Activated CD4-positive, alpha-beta T cell treated with anti-CD3 and anti-CD28 coated beads for 36 hours (primary cell): ENCODE measurements around the gene INAFM2. TPM values are rescaled to one million over a fixed set of nuclear protein-coding genes. Genes with fewer than 3 reads are reported as not detected.

Experiments
- ATAC-seq: fragments of 200-7000 bp; cut with Tn5 transposase; one replicate; pipeline ENCODE4 v1.10.0; 2021; ENCODE audit warnings: mild to moderate bottlenecking, moderate library complexity
- CTCF ChIA-PET: fragments of 350-600 bp; sonication (Branson Sonifier 250); formaldehyde crosslinking; loops from one replicate; lab custom pipeline; 2021; ENCODE audit warnings: antibody characterized with exemption; lab: Charles Lee
- POLR2A ChIA-PET: fragments of 350-600 bp; sonication (Branson Sonifier 250); formaldehyde crosslinking; loops from one replicate; lab custom pipeline; 2021; ENCODE audit warnings: antibody characterized with exemption, inconsistent platforms; lab: Charles Lee
- DNase-seq: peaks from one replicate; pipeline ENCODE4 v3.0.0-alpha.2; 2020
- H3K27ac Mint-ChIP-seq: one replicate; pipeline ENCODE4 v1.8.0; 2021; ENCODE audit warnings: mixed read lengths
- H3K27me3 Mint-ChIP-seq: one replicate; pipeline ENCODE4 v1.8.0; 2021; ENCODE audit warnings: mixed read lengths
- H3K36me3 Mint-ChIP-seq: one replicate; pipeline ENCODE4 v1.8.0; 2021; ENCODE audit warnings: low read depth, mixed read lengths
- H3K4me1 Mint-ChIP-seq: one replicate; pipeline ENCODE4 v1.8.0; 2021; ENCODE audit warnings: mixed read lengths
- H3K4me3 Mint-ChIP-seq: one replicate; pipeline ENCODE4 v1.8.0; 2021; ENCODE audit warnings: mild to moderate bottlenecking, moderate library complexity, mixed read lengths
- H3K9me3 Mint-ChIP-seq: one replicate; pipeline ENCODE4 v1.8.0; 2021; ENCODE audit warnings: low read depth, mixed read lengths
- intact Hi-C, 2 experiments: fragments of 100-400 bp; cut with DNase I in 1 of 2; cut with micrococcal nuclease in 1 of 2; formaldehyde crosslinking; loops; one replicate each; pipeline versions ENCODE4 v1.14.2 to v1.15.1; 2022 to 2024; cut with DNase I, micrococcal nuclease
- total RNA-seq, 2 experiments: library from RNA; stranded (reverse); gene quantifications; one replicate each; pipeline ENCODE4 v1.2.3, GENCODE V29; 2021

Gene INAFM2
- total RNA-seq, 2 experiments from 2014 or later: 9.9 to 11.2 TPM

GRCh38 chr15:40328176-40328575 is 4.7 kb downstream of the INAFM2 start:
- intact Hi-C loops: no loop called here
- DNase-seq (no peak), ATAC-seq (no peak)
- POLR2A ChIA-PET: interaction anchor here (1.1 kb wide), 1 partner anchor 14 kb away, joined by 3 read pairs; no protein-coding TSS in a partner anchor
- Mint-ChIP-seq H3K36me3 (peaks cover 4% of the 10 kb centered on the region), H3K27ac (no peak overlapping the region), H3K9me3 (no peaks in the 10 kb centered on the region), H3K4me1 (peaks cover 14% of the 10 kb centered on the region), H3K4me3 (no peak overlapping the region), H3K27me3 (no peaks in the 10 kb centered on the region)
- CTCF ChIA-PET: interaction anchor here (1.1 to 7.0 kb wide), 8 partner anchors 8 to 54 kb away, joined by 3 to 109 read pairs (median 10); partner anchors contain the start of genes CCDC9B and PLCB2

GRCh38 chr15:40328751-40329150 is 5.3 kb downstream of the INAFM2 start:
- Mint-ChIP-seq H3K36me3 (peaks cover 4% of the 10 kb centered on the region), H3K4me3 (no peak overlapping the region), H3K9me3 (no peaks in the 10 kb centered on the region), H3K27me3 (no peaks in the 10 kb centered on the region), H3K27ac (no peak overlapping the region), H3K4me1 (peaks cover 17% of the 10 kb centered on the region)
- DNase-seq (no peak), ATAC-seq (no peak)
- ChIA-PET POLR2A (no interaction called here), CTCF (interaction anchor here (0.6 to 7.0 kb wide), 8 partner anchors 8 to 502 kb away, joined by 3 to 109 read pairs (median 5); partner anchors contain the start of gene CCDC9B)
- intact Hi-C loops: no loop called here

GRCh38 chr15:40329804-40330203 is 6.3 kb downstream of the INAFM2 start:
- intact Hi-C loops: no loop called here
- no peak for DNase-seq
- Mint-ChIP-seq H3K27me3 (no peaks in the 10 kb centered on the region), H3K36me3 (peaks cover 4% of the 10 kb centered on the region), H3K4me3 (no peak overlapping the region), H3K9me3 (no peaks in the 10 kb centered on the region), H3K4me1 (peaks cover 26% of the 10 kb centered on the region), H3K27ac (no peak overlapping the region)
- POLR2A ChIA-PET: no interaction called here
- no peak for ATAC-seq
- CTCF ChIA-PET: interaction anchor here (0.9 to 7.0 kb wide), 2 partner anchors 10 to 93 kb away, joined by 3 to 109 read pairs; partner anchors contain the start of gene CCDC9B

- H3K27ac Mint-ChIP-seq: no peak overlapping the region
- no peaks in the 10 kb centered on the region for H3K27me3 Mint-ChIP-seq
- POLR2A ChIA-PET: no interaction called here
- no peak overlapping the region for H3K4me3 Mint-ChIP-seq
- ATAC-seq (no peak), DNase-seq (no peak)
- intact Hi-C loops: no loop called here
- peaks cover 20% of the 10 kb centered on the region for H3K4me1 Mint-ChIP-seq
- CTCF ChIA-PET: interaction anchor here (0.7 to 7.0 kb wide), 2 partner anchors 10 to 113 kb away, joined by 3 to 109 read pairs; partner anchors contain the start of gene CCDC9B
- H3K9me3 Mint-ChIP-seq: no peaks in the 10 kb centered on the region
- peaks cover 4% of the 10 kb centered on the region for H3K36me3 Mint-ChIP-seq
These were observed 6.9 kb downstream of the INAFM2 start for GRCh38 chr15:40330368-40330836.

GRCh38 chr15:40331026-40331425 is 7.5 kb downstream of the INAFM2 start:
- DNase-seq (no peak), ATAC-seq (no peak)
- no peak overlapping the region for H3K4me3 Mint-ChIP-seq
- peaks cover 14% of the 10 kb centered on the region for H3K4me1 Mint-ChIP-seq
- ChIA-PET CTCF (interaction anchor here (0.5 to 7.0 kb wide), 3 partner anchors 9 to 113 kb away, joined by 3 to 109 read pairs (median 3); partner anchors contain the start of gene CCDC9B), POLR2A (no interaction called here)
- no peaks in the 10 kb centered on the region for H3K9me3 Mint-ChIP-seq
- no peak overlapping the region for H3K27ac Mint-ChIP-seq
- peaks cover under 1% of the 10 kb centered on the region for H3K36me3 Mint-ChIP-seq
- intact Hi-C loops: no loop called here
- H3K27me3 Mint-ChIP-seq: no peaks in the 10 kb centered on the region

- DNase-seq (no peak), ATAC-seq (no peak)
- intact Hi-C loops: no loop called here
- H3K9me3 Mint-ChIP-seq: no peaks in the 10 kb centered on the region
- POLR2A ChIA-PET: no interaction called here
- CTCF ChIA-PET: interaction anchor here (0.5 to 9.9 kb wide), 7 partner anchors 12 to 90 kb away, joined by 3 to 150 read pairs (median 3); partner anchors contain the start of gene INAFM2
- no peak overlapping the region for H3K27ac Mint-ChIP-seq
- H3K36me3 Mint-ChIP-seq: no peaks in the 10 kb centered on the region
- H3K27me3 Mint-ChIP-seq: no peaks in the 10 kb centered on the region
- no peak overlapping the region for H3K4me3 Mint-ChIP-seq
- peaks cover 13% of the 10 kb centered on the region for H3K4me1 Mint-ChIP-seq
These were observed 8.1 kb downstream of the INAFM2 start for GRCh38 chr15:40331637-40332036.

- DNase-seq: no peak
- no peak for ATAC-seq
- no peak overlapping the region for H3K4me3 Mint-ChIP-seq
- intact Hi-C loops: no loop called here
- H3K36me3 Mint-ChIP-seq: no peaks in the 10 kb centered on the region
- H3K4me1 Mint-ChIP-seq: peaks cover 13% of the 10 kb centered on the region
- CTCF ChIA-PET: interaction anchor here (0.5 to 9.9 kb wide), 7 partner anchors 12 to 177 kb away, joined by 3 to 150 read pairs (median 3); partner anchors contain the start of gene INAFM2
- no peaks in the 10 kb centered on the region for H3K27me3 Mint-ChIP-seq
- no peak overlapping the region for H3K27ac Mint-ChIP-seq
- POLR2A ChIA-PET: no interaction called here
- no peaks in the 10 kb centered on the region for H3K9me3 Mint-ChIP-seq
These were observed 8.8 kb downstream of the INAFM2 start for GRCh38 chr15:40332113-40332781.

GRCh38 chr15:40333922-40334492 is 10.5 kb downstream of the INAFM2 start:
- H3K4me1 Mint-ChIP-seq: peaks cover 16% of the 10 kb centered on the region
- H3K4me3 Mint-ChIP-seq: peak overlapping the region; percentile 41
- H3K9me3 Mint-ChIP-seq: no peaks in the 10 kb centered on the region
- H3K36me3 Mint-ChIP-seq: no peaks in the 10 kb centered on the region
- intact Hi-C loops: no loop called here
- ATAC-seq: peak; percentile 52
- POLR2A ChIA-PET: interaction anchor here (0.5 to 0.7 kb wide), 4 partner anchors 12 to 761 kb away, joined by 3 to 6 read pairs (median 4); no protein-coding TSS in a partner anchor
- no peaks in the 10 kb centered on the region for H3K27me3 Mint-ChIP-seq
- H3K27ac Mint-ChIP-seq: peak overlapping the region; percentile 68
- DNase-seq: peak; percentile 62
- CTCF ChIA-PET: interaction anchor here (0.7 to 9.9 kb wide), 15 partner anchors 8 to 107 kb away, joined by 3 to 150 read pairs (median 4); partner anchors contain the start of genes ANKRD63, BAHD1, INAFM2 and PLCB2

- ChIA-PET POLR2A (interaction anchor here (0.5 to 0.7 kb wide), 3 partner anchors 94 to 761 kb away, joined by 3 to 6 read pairs (median 3); no protein-coding TSS in a partner anchor), CTCF (interaction anchor here (0.7 to 9.9 kb wide), 13 partner anchors 7 to 106 kb away, joined by 3 to 150 read pairs (median 4); partner anchors contain the start of genes BAHD1, INAFM2 and PLCB2)
- no peak for ATAC-seq
- Mint-ChIP-seq H3K4me3 (no peak overlapping the region), H3K27me3 (no peaks in the 10 kb centered on the region), H3K4me1 (peaks cover 16% of the 10 kb centered on the region), H3K36me3 (no peaks in the 10 kb centered on the region), H3K27ac (peak overlapping the region; percentile 68), H3K9me3 (no peaks in the 10 kb centered on the region)
- intact Hi-C loops: no loop called here
- DNase-seq: no peak
These were observed 11.0 kb downstream of the INAFM2 start for GRCh38 chr15:40334541-40334940.

GRCh38 chr15:40334941-40335795 is 11.7 kb downstream of the INAFM2 start:
- Mint-ChIP-seq H3K27ac (no peak overlapping the region), H3K36me3 (no peaks in the 10 kb centered on the region), H3K9me3 (no peaks in the 10 kb centered on the region), H3K4me1 (peaks cover 16% of the 10 kb centered on the region), H3K4me3 (no peak overlapping the region), H3K27me3 (no peaks in the 10 kb centered on the region)
- ATAC-seq (no peak), DNase-seq (no peak)
- intact Hi-C loops: no loop called here
- POLR2A ChIA-PET: interaction anchor here (0.6 kb wide), 1 partner anchor 370 kb away, joined by 6 read pairs; no protein-coding TSS in a partner anchor
- CTCF ChIA-PET: interaction anchor here (0.6 to 9.9 kb wide), 13 partner anchors 8 to 224 kb away, joined by 3 to 150 read pairs (median 6); partner anchors contain the start of genes INAFM2 and PLCB2
